ENCODE data around the gene MTURN.

The MTURN gene

GRCh38 chr7:30191809-30192208, 57.0 kb downstream of the MTURN start:
- H2AFZ ChIP-seq: no peak overlapping the region

GRCh38 chr7:30193336-30193943, 58.7 kb downstream of the MTURN start:
- Histone ChIP-seq H2AFZ (no peak overlapping the region), H3K9me3 (ENCODE audit: control insufficient read depth, low read length) (no peaks in the 10 kb centered on the region), H3K36me3 (ENCODE audit: control insufficient read depth, insufficient read depth, low read length) (no peaks in the 10 kb centered on the region), H3K27me3 (ENCODE audit: control insufficient read depth, insufficient read depth, low read length) (no peaks in the 10 kb centered on the region), H3K9ac (no peak overlapping the region), H3K4me1 (no peaks in the 10 kb centered on the region), H3K79me2 (no peaks in the 10 kb centered on the region), H3K27ac (no peak overlapping the region), H3K4me2 (ENCODE audit: low read length) (no peak overlapping the region), H3K4me3 (ENCODE audit: low read depth, low read length) (no peak overlapping the region)
- TF ChIP-seq CTCF (IDR thresholded peaks at IDR 0.05): no peak

More at GRCh38 chr7:30191809-30192208, 57.0 kb downstream of the MTURN start:
- Histone ChIP-seq H3K4me1 (no peaks in the 10 kb centered on the region), H3K9ac (no peak overlapping the region), H3K27me3 (ENCODE audit: control insufficient read depth, insufficient read depth, low read length) (no peaks in the 10 kb centered on the region), H3K9me3 (ENCODE audit: control insufficient read depth, low read length) (no peaks in the 10 kb centered on the region), H3K27ac (no peak overlapping the region), H3K36me3 (ENCODE audit: control insufficient read depth, insufficient read depth, low read length) (no peaks in the 10 kb centered on the region), H3K79me2 (no peaks in the 10 kb centered on the region), H3K4me3 (ENCODE audit: low read depth, low read length) (no peak overlapping the region), H3K4me2 (ENCODE audit: low read length) (no peak overlapping the region)
- no peak for TF ChIP-seq CTCF (IDR thresholded peaks at IDR 0.05)

GRCh38 chr7:30196408-30196807, 61.6 kb downstream of the MTURN start:
- H3K79me2 ChIP-seq: no peaks in the 10 kb centered on the region
- no peak overlapping the region for H3K4me2 ChIP-seq (ENCODE audit: low read length)
- no peak overlapping the region for H2AFZ ChIP-seq
- no peak overlapping the region for H3K4me3 ChIP-seq (ENCODE audit: low read depth, low read length)
- H3K4me1 ChIP-seq: no peaks in the 10 kb centered on the region
- no peak for TF ChIP-seq CTCF (IDR thresholded peaks at IDR 0.05)
- no peak overlapping the region for H3K27ac ChIP-seq
- H3K9ac ChIP-seq: no peak overlapping the region
- H3K9me3 ChIP-seq (ENCODE audit: control insufficient read depth, low read length): no peaks in the 10 kb centered on the region
- no peaks in the 10 kb centered on the region for H3K27me3 ChIP-seq (ENCODE audit: control insufficient read depth, insufficient read depth, low read length)
- H3K36me3 ChIP-seq (ENCODE audit: control insufficient read depth, insufficient read depth, low read length): no peaks in the 10 kb centered on the region

- H3K27ac ChIP-seq: no peak overlapping the region
- TF ChIP-seq CTCF (IDR thresholded peaks at IDR 0.05): no peak
- no peak overlapping the region for H2AFZ ChIP-seq
- no peaks in the 10 kb centered on the region for H3K9me3 ChIP-seq (ENCODE audit: control insufficient read depth, low read length)
- no peaks in the 10 kb centered on the region for H3K27me3 ChIP-seq (ENCODE audit: control insufficient read depth, insufficient read depth, low read length)
- H3K36me3 ChIP-seq (ENCODE audit: control insufficient read depth, insufficient read depth, low read length): no peaks in the 10 kb centered on the region
- H3K4me2 ChIP-seq (ENCODE audit: low read length): no peak overlapping the region
- no peak overlapping the region for H3K9ac ChIP-seq
- H3K4me3 ChIP-seq (ENCODE audit: low read depth, low read length): no peak overlapping the region
- H3K79me2 ChIP-seq: no peaks in the 10 kb centered on the region
- no peaks in the 10 kb centered on the region for H3K4me1 ChIP-seq
These were observed 62.7 kb downstream of the MTURN start for GRCh38 chr7:30197438-30197837.

GRCh38 chr7:30199271-30199670, 64.5 kb downstream of the MTURN start:
- H3K4me1 ChIP-seq: no peaks in the 10 kb centered on the region
- TF ChIP-seq CTCF (IDR thresholded peaks at IDR 0.05): no peak
- no peaks in the 10 kb centered on the region for H3K79me2 ChIP-seq
- no peak overlapping the region for H3K4me2 ChIP-seq (ENCODE audit: low read length)
- no peak overlapping the region for H3K4me3 ChIP-seq (ENCODE audit: low read depth, low read length)
- no peaks in the 10 kb centered on the region for H3K27me3 ChIP-seq (ENCODE audit: control insufficient read depth, insufficient read depth, low read length)
- H3K27ac ChIP-seq: no peak overlapping the region
- H3K9me3 ChIP-seq (ENCODE audit: control insufficient read depth, low read length): no peaks in the 10 kb centered on the region
- no peak overlapping the region for H2AFZ ChIP-seq
- H3K36me3 ChIP-seq (ENCODE audit: control insufficient read depth, insufficient read depth, low read length): no peaks in the 10 kb centered on the region
- no peak overlapping the region for H3K9ac ChIP-seq
